ENCODE data around the gene CDH12.
"Not testable (repeated sequence)": the region's sequence is repeated elsewhere in the genome, so short reads cannot be mapped to it uniquely, and the experiment has no call there.

Gene CDH12

GRCh38 chr5:22852807-22853660 lies at the start of gene CDH12:
Gene CDH12, minus strand, starts transcription at chr5:22853344.
- DNase-seq (ENCODE audit: low read depth in 2 of 3, low spot score in 1 of 3) = no peak

DNA sequence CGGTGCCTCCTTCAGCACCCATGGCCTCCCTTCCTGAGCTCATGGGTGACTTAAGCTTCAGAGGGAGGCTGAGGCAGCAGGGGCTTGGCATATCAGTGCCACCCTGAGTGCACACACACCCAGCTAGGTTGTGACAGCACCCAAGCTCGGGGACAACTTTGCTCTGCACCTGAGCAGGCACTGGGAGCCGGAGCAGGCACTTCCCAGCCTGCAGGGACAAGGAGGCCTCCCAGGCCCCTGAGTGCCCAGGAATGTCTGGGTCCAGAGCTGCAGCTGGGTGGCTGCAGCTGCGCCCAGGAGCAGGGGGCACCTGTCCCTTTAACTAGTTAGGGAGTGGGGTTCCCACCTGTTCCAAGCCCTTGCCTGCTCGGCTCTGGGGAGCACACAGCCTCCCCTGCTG lies 48.7 kb upstream of the CDH12 start:
- no peak for DNase-seq (ENCODE audit: low read depth in 2 of 3, low spot score in 1 of 3)

- no peak for DNase-seq (ENCODE audit: low read depth in 2 of 3, low spot score in 1 of 3)
Observed at GRCh38 chr5:22900801-22901310, 47.7 kb upstream of the CDH12 start.

DNA sequence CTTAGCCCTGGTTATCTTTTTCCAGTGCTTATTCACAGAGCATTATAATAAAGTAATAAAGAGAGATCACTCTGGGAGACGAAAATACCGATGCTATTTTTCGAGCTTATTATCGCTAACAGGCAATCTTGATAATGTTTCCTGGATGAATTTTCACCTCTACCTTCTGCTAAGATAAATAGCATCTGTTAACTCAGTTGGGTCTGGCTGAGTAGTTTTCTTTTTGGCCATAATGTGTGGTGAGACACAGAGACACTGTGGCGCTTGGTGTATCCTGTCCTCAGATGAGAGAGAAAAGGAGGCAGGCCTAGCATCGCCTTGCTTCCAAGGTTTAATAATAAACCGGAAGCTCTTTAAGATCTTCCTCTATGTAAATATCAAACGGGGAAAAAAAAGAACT lies 46.2 kb upstream of the CDH12 start:
- no peak for DNase-seq (ENCODE audit: low read depth in 2 of 3, low spot score in 1 of 3)

DNA sequence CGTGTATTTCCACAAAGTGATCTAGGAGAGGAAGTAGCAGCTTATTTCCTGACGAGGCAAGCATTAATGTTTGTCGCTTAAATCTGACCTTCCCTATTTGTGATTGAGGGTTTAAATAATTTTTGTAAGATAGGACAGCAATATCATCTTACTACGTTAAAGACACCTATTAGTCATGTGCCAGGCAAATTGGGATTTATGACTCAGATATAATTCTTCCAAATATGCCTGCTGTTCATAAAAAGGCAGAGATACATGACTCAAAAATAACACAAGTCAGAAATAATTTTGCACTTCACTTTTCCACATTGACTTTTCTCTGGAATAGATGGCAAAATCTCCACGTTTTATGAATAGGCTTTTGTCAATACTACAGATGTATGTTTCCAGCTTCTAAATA lies 43.0 kb upstream of the CDH12 start:
- no peak for DNase-seq (ENCODE audit: low read depth in 2 of 3, low spot score in 1 of 3)

GRCh38 chr5:22892441-22892840 lies 39.3 kb upstream of the CDH12 start:
- no peak for DNase-seq (ENCODE audit: low read depth in 2 of 3, low spot score in 1 of 3)

DNA sequence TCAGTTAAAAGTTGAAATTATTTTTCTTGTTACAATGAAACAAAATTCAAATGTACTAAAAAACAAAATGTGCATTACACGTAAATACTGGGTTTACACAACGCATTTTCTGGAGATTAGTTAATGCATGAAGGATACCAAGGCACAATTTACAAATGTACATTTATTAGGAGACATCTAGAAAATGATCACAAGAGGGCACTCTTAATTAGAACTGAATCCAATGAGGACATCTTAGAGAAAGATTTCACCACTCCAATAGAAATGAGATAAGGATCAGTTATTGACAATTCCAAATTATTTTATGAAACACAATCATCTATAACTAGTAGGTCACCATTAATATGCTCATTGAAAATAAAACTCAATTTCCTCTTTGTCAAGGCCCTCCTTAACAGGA lies 36.6 kb upstream of the CDH12 start:
- no peak for DNase-seq (ENCODE audit: low read depth in 2 of 3, low spot score in 1 of 3)

DNA sequence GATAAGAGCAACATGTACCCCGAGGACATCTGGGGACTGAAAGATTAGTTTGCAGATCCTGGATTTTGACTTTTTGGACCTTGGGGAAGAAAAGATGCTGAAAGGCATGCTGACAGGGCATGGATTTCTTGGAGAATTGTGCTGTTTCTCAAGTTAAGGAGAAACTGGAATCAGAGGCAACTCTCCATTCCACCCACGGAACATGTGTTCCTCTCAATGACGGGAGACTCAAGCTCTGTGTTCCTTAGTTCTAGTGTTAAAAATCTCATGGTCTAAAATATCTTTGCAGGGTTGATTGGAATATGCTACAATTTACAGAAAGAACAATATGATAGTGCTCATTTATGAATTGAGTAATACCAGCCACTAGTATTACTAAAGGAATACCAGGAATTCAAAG lies 34.4 kb upstream of the CDH12 start:
- DNase-seq (ENCODE audit: low read depth in 2 of 3, low spot score in 1 of 3) = no peak

DNA sequence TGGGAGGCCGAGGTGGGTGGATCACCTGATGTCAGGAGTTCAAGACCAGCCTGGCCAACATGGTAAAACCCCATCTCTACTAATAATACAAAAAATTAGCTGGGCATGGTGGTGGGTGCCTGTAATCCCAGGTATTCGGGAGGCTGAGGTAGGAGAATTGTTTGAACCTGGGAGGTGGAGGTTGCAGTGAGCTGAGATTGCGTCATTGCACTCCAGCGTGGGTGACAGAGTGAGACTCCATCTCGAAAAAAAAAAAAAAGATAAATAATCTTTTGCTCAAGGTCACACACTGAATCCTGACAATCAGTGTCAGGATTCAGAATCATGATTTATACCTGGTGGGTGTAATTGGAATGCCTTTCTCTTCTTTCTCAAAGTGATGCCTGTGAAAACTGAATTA lies 5.8 kb upstream of the CDH12 start:
- DNase-seq (ENCODE audit: low read depth in 2 of 3, low spot score in 1 of 3) = not testable (repeated sequence)

GRCh38 chr5:22855824-22856223 lies 2.7 kb upstream of the CDH12 start:
- no peak for DNase-seq (ENCODE audit: low read depth in 2 of 3, low spot score in 1 of 3)

DNA sequence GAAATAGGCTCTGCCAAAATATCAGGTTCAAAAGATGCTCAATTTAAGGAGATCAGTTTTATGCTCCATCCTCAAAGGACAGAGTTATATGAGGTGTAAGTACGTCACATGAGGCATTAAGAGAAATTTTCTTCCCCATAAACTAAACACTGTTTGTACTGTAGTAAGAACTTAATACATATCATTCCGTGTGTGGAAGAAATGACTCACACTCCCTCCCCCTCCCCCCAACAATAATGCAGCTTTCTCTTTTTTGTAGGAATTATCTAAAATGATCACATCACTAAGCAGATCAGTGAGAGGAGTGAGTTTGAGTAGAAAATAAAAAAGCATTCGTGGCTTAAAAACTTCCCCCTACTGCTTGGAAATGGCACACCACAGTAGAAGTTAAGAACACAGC lies 2.2 kb downstream of the CDH12 start:
- no peak for DNase-seq (ENCODE audit: low read depth in 2 of 3, low spot score in 1 of 3)

GRCh38 chr5:22846693-22847092 lies 6.5 kb downstream of the CDH12 start:
- no peak for DNase-seq (ENCODE audit: low read depth in 2 of 3, low spot score in 1 of 3)

DNA sequence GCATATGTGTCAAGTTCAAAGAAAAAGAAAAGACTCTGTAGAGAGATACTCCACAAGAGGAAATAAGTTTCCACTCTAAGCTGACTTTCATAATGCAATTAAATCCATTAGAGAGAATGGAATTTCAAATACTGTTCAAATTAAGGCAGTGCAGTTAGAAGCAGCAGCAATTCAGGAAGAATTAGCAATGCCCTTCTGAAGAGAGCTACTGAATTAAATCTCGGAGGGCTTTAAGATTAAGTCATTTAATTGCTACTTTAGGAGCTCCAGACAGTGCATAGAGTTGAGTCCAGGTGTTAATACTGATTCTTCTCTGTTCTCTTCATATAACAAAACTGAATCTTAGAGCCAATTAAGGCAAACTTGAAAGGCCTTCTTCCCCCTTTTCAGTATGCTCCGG lies 8.5 kb downstream of the CDH12 start:
- DNase-seq (ENCODE audit: low read depth in 2 of 3, low spot score in 1 of 3) = no peak

DNA sequence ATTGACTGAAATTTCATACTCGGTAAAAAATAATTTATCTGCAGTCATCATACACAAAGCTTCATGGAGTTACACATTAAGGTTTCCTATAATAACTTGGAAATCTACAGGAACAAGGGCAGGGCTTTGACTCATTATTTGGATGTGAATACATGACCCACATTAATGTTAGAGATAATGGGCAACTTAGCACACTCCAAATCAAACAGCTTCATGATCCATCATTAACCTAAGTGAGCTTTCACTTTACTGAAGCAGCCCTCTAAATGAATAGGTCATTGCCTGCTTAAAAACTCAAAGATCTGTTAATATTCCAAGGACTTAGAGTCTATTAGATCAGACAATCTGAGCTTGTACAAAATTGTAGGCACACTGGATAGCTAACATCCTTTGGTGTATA lies 9.0 kb downstream of the CDH12 start:
- DNase-seq (ENCODE audit: low read depth in 2 of 3, low spot score in 1 of 3) = no peak

DNA sequence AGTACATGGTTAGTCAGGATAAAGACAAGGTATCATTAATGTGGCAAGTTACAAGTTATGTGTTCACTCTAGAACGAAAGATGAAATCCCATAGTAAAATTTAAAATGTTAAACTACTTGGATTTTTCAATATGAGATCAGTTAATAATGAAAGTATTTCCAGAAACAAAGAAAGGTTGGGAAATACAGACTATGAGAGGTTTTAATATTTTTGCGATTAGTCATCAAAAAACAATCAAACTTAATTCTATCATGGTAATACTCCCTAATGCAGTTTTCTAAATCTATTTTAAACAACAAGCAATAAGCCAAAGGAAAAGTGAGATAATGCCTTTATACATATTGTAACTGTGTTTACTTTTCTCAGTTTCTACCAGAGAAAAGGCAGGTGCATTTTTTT lies 10.6 kb downstream of the CDH12 start:
- no peak for DNase-seq (ENCODE audit: low read depth in 2 of 3, low spot score in 1 of 3)

DNA sequence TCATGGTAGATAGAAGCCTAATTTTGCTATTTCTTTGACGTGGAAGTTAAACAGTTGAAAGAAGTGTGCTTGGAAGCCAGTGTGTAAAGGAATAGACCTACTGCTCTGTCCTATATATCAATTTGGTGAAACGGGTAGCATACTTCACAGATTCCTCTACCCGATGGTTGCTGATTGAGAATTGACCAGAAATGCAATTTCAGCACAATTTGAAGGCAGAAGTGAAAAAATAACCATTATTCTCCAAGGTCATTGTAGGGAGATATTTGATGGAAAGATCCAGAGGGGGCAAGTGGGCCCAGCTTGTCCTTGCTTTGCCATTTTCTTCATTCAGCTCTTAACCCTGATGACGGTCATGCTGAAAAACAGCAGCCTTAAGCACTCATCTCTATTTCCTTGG lies 15.3 kb downstream of the CDH12 start:
- no peak for DNase-seq (ENCODE audit: low read depth in 2 of 3, low spot score in 1 of 3)

DNA sequence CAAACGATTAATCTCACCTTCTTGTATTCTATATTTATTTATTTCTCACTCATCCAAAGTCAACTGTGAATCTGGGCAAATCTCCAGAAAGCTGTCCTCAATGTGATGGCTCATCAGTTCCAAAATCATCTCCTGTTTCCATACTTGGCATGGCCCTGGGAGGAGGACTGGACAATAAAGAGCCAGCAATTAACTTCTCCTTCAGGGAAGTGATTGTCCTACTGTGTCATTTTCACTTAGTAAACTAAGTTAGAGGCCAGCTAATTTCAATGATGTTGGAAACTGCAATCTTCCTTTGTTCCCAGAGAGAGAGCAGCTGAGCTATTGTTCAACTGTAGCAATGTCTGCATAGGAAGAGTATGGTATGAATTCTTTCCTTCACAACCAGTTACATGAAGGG lies 17.5 kb downstream of the CDH12 start:
- DNase-seq (ENCODE audit: low read depth in 2 of 3, low spot score in 1 of 3) = no peak

DNA sequence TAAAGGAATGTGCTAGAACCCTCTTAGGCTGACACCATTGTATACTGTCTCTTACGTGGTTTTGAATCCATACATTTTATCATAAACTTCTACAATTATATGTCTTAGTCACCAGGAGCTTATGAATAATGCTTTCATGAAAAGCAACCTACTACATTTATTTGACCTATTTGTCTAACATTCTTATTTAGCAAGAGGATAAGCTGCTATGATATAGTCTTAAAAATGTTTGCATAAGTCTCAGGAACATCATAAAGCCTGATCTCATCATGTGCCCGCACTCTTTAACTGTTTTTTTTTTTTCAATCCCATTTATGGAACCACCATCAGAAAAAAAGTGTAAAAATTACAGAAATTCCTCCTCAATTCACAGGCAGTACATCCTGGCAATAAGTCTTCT lies 59.7 kb downstream of the CDH12 start:
- no peak for DNase-seq (ENCODE audit: low read depth in 2 of 3, low spot score in 1 of 3)

DNA sequence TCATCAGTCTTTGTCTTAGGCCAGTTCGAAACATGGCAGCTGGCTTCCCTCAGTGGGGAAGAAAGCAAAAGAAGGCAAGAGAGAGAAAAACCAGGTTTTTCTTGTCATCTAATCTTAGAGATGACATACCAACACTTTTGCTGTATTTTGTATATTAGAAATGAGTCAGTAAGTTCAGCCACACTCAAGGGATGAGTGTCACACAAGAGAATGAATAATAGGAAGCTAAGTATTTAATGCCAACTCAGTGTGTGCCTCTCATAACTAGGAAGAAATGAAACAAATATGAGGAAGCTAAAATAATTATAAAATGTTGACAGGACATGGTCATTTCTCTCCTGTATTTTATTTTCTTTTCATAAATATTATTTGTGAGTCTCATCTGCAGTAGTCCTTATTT lies 65.3 kb downstream of the CDH12 start:
- DNase-seq (ENCODE audit: low read depth in 2 of 3, low spot score in 1 of 3) = no peak

DNA sequence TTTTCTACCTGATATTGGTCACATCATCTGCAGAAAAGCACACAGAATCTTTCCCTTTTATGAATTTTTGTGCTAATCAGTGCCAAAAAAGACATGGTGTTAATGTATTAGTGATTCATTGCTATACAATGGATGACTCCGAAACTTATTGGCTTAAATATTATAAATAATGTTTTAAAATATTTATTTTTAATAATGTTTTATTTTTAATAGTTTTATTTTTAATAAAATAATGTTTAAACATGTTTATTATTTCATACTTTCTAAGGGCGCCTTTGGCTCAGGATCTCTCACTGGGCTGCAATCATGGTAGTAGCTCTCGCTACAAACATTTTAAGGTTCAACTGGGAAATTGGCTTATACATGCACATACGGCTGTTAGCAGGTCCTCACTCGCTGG lies 65.7 kb downstream of the CDH12 start:
- DNase-seq (ENCODE audit: low read depth in 2 of 3, low spot score in 1 of 3) = no peak

DNA sequence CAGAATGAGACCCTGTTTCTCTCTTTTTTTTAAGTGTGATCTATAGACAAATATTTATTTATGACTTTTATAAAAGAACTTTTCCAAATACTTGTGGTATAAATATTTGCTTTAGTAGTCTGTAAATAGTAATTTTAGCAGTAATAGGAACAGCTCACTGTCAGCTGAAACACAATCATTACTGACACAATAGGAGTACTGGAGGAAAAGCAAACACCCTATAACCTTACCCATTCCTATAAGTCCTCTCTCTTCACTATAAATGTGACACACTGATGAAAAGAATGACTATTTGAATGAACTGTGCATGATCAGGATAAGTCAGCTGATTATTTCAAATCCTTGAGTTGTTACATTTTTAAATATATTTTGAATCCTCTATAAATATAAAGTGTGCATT lies 72.4 kb downstream of the CDH12 start:
- DNase-seq (ENCODE audit: low read depth in 2 of 3, low spot score in 1 of 3) = no peak

GRCh38 chr5:22779499-22779898 lies 73.6 kb downstream of the CDH12 start:
- DNase-seq (ENCODE audit: low read depth in 2 of 3, low spot score in 1 of 3) = no peak

- no peak for DNase-seq (ENCODE audit: low read depth in 2 of 3, low spot score in 1 of 3)
Observed at GRCh38 chr5:22776285-22776684, 76.9 kb downstream of the CDH12 start.

Data from stimulated activated CD4-positive, alpha-beta T cell treated with anti-CD3 and anti-CD28 coated beads, Interleukin-12 subunit alpha, Interleukin-12 subunit beta, amount 100 ng/mL, for 48 hours (primary cell).